Omental fat pad (tissue), 4 donors: Measurements from ENCODE around the gene HAS3. TPM values are rescaled to one million over a fixed set of nuclear protein-coding genes. Genes with fewer than 3 reads are reported as not detected.
"Not testable (repeated sequence)": the region's sequence is repeated elsewhere in the genome, so short reads cannot be mapped to it uniquely, and the experiment has no call there.

Experiments
- ATAC-seq: fragments of 150-250 bp; one replicate; pipeline ENCODE4 v1.9.1; 2016; ENCODE audit warnings: mild to moderate bottlenecking, moderate library complexity; ENCODE audit not compliant: low FRiP score
- DNase-seq: peaks from one replicate; pipeline ENCODE4 v3.0.0-alpha.2; 2019; ENCODE audit warnings: low spot score
- CTCF ChIP-seq, 3 donors: fragments of 450-650 bp; IDR thresholded peaks; one replicate each; pipeline ENCODE4 v1.5.1; 2016 to 2017; ENCODE audit warnings: antibody characterized with exemption in 3 of 3, mild to moderate bottlenecking in 3 of 3, moderate library complexity in 2 of 3
- total RNA-seq, 4 donors: library from RNA; depleted of rRNA; stranded (reverse); fragments of >200 nt; gene quantifications; one replicate each; pipeline ENCODE4 v1.1.0, GENCODE V29; 2016

The HAS3 gene
- total RNA-seq, 4 donors from 2014 or later: 0.36 to 2.2 (median 1.2) TPM

- DNase-seq (no peak), ATAC-seq (no peak)
- no peak for TF ChIP-seq CTCF (IDR thresholded peaks at IDR 0.05)
Measured at GRCh38 chr16:69126221-69126620, 20.8 kb downstream of the HAS3 start.

GRCh38 chr16:69126801-69127200 is 21.3 kb downstream of the HAS3 start:
- not testable (repeated sequence) for ATAC-seq, DNase-seq

- no peak for TF ChIP-seq CTCF (IDR thresholded peaks at IDR 0.05)
- ATAC-seq: no peak
- no peak for DNase-seq
Measured at GRCh38 chr16:69127966-69128510, 22.6 kb downstream of the HAS3 start.

- no peak for TF ChIP-seq CTCF (IDR thresholded peaks at IDR 0.05)
- no peak for ATAC-seq
- no peak for DNase-seq
Measured at GRCh38 chr16:69130461-69130860, 25.0 kb downstream of the HAS3 start.

- TF ChIP-seq CTCF (IDR thresholded peaks at IDR 0.05): no peak
- no peak for ATAC-seq
- DNase-seq: no peak
Measured at GRCh38 chr16:69131167-69131838, 25.9 kb downstream of the HAS3 start.

GRCh38 chr16:69131839-69132423 is 26.5 kb downstream of the HAS3 start:
- ATAC-seq (peak; percentile 83), DNase-seq (peak; percentile 42)
- TF ChIP-seq CTCF (IDR thresholded peaks at IDR 0.05): no peak

- DNase-seq (peak; percentile 59), ATAC-seq (peak; percentile 89)
- TF ChIP-seq CTCF (IDR thresholded peaks at IDR 0.05): no peak
Measured at GRCh38 chr16:69132424-69133252, 27.2 kb downstream of the HAS3 start, which contains the start of the genes CHTF8 and UTP4. Gene CHTF8, minus strand, starts transcription at chr16:69132588. Its CDS starts 11,130 bp downstream, at chr16:69121458. Gene UTP4, plus strand, starts transcription at chr16:69132649. Its CDS starts 811 bp downstream, at chr16:69133460.
